K562 (cell line): ENCODE results near the gene GAP43. TPM values are rescaled to one million over a fixed set of nuclear protein-coding genes. Genes with fewer than 3 reads are reported as not detected.

Experiments
- ATAC-seq: fragments of 200-7000 bp; cut with Tn5 transposase; 3 replicates; pipeline ENCODE4 v1.9.1; 2020; ENCODE audit warnings: moderate library complexity
- BruUV-seq: library from RNA; stranded (reverse); fragments of 400-500 nt; replicated peaks from 2 replicates; lab custom pipeline; 2021; lab: Mats Ljungman, UMichigan
- CTCF ChIA-PET: fragments of 300-600 bp; formaldehyde crosslinking; extraction: SDS; loops from one replicate; lab custom pipeline; 2021; ENCODE audit warnings: low intra/inter-chr PET ratio; lab: Yijun Ruan, JAX
- POLR2A ChIA-PET: fragments of 300-600, 350-650 bp; sonication (Branson Sonifier 250); formaldehyde crosslinking; extraction: SDS; loops from one replicate; lab custom pipeline; 2021; ENCODE audit warnings: antibody characterized with exemption, inconsistent platforms; lab: Yijun Ruan, JAX
- DNase-seq, 4 experiments: peaks; one replicate each; pipeline versions ENCODE4 v3.0.0 to v3.0.0-alpha.2; 2011 to 2018; ENCODE audit warnings: low spot score in 3 of 4, mixed read lengths in 3 of 4; ENCODE audit errors: extremely low read depth in 1 of 4
- FAIRE-seq: peaks from 2 replicates; lab custom pipeline; 2011; peaks lifted over from hg19 to GRCh38; lab: Jason Lieb, UNC
- H2AFZ ChIP-seq: 2 replicates; pipeline ENCODE4 v1.6.0; 2011; ENCODE audit warnings: low read depth, low read length, control low read depth, inconsistent platforms
- H3K27ac ChIP-seq: fragments of 200-600 bp; 3 replicates; pipeline ENCODE4 v1.8.0; 2011; ENCODE audit warnings: low read depth, mild to moderate bottlenecking, control low read depth, inconsistent platforms, low read length, moderate library complexity, mixed read lengths; ENCODE audit errors: extremely low read depth
- H3K27me3 ChIP-seq, 2 experiments: fragments of 300-600 bp in 1 of 2; 2 replicates in 1 of 2; 3 replicates in 1 of 2; pipeline versions ENCODE4 v1.6.0 to v1.8.0; 2011; ENCODE audit warnings: inconsistent platforms in 2 of 2, low read length in 2 of 2, mild to moderate bottlenecking in 1 of 2, mixed read lengths in 1 of 2, moderate library complexity in 1 of 2; ENCODE audit not compliant: control insufficient read depth in 2 of 2, insufficient read depth in 2 of 2
- H3K36me3 ChIP-seq: fragments of 300-600 bp; 3 replicates; pipeline ENCODE4 v1.8.0; 2011; ENCODE audit warnings: mild to moderate bottlenecking, low read length, inconsistent platforms; ENCODE audit not compliant: control insufficient read depth, insufficient read depth
- H3K4me1 ChIP-seq, 2 experiments: fragments of 200-600 bp in 1 of 2; replicated peaks in 1 of 2; 2 replicates in 1 of 2; 3 replicates in 1 of 2; pipeline versions ENCODE4 v1.5.1 to v1.8.0; 2011; ENCODE audit warnings: inconsistent platforms in 2 of 2, low read length in 2 of 2, mild to moderate bottlenecking in 1 of 2, mixed read lengths in 1 of 2, moderate library complexity in 1 of 2; ENCODE audit not compliant: control insufficient read depth in 2 of 2, insufficient read depth in 2 of 2
- H3K4me2 ChIP-seq: 2 replicates; pipeline ENCODE4 v1.6.1; 2011; ENCODE audit warnings: low read length, control low read depth, inconsistent platforms, mixed read lengths; ENCODE audit not compliant: insufficient read depth
- H3K4me3 ChIP-seq: fragments of 200-600 bp; sonication (generic), shearing (Covaris generic); 2 replicates; pipeline ENCODE4 v1.5.1; 2016; ENCODE audit warnings: control low read depth, inconsistent platforms
- H3K79me2 ChIP-seq: fragments of 200-600 bp; 3 replicates; pipeline ENCODE4 v1.8.0; 2011; ENCODE audit warnings: low read length, inconsistent platforms; ENCODE audit not compliant: control insufficient read depth, insufficient read depth
- H3K9ac ChIP-seq, 2 experiments: 2 replicates each; pipeline versions ENCODE4 v1.6.0 to v1.6.1; 2011; ENCODE audit warnings: low read depth in 2 of 2, low read length in 2 of 2, control low read depth in 1 of 2, inconsistent platforms in 1 of 2, mild to moderate bottlenecking in 1 of 2, mixed read lengths in 1 of 2; ENCODE audit not compliant: insufficient read depth in 1 of 2
- H3K9me1 ChIP-seq: one replicate; pipeline ENCODE4 v1.6.0; 2011; ENCODE audit warnings: inconsistent platforms, mild to moderate bottlenecking, low read length, moderate library complexity; ENCODE audit not compliant: control insufficient read depth, insufficient read depth
- H3K9me3 ChIP-seq: replicated peaks from 2 replicates; pipeline ENCODE4 v1.5.1; 2011; ENCODE audit warnings: low read depth, low read length, inconsistent platforms; ENCODE audit not compliant: control insufficient read depth, insufficient read depth
- H4K20me1 ChIP-seq: replicated peaks from 2 replicates; pipeline ENCODE4 v1.6.1; 2011; ENCODE audit warnings: low read length, inconsistent platforms, mixed read lengths; ENCODE audit not compliant: control insufficient read depth, insufficient read depth
- ARHGAP35 ChIP-seq: fragments of 450-650 bp; IDR thresholded peaks from 2 replicates; pipeline ENCODE4 v1.6.1; 2018; ENCODE audit not compliant: partially characterized antibody
- DMBX1 ChIP-seq: fragments of 250-450 bp; sonication (Bioruptor Pico); IDR thresholded peaks from 2 replicates; pipeline ENCODE4 v1.8.0; 2022; ENCODE audit warnings: inconsistent platforms, mild to moderate bottlenecking, moderate library complexity, borderline replicate concordance
- ELF2 ChIP-seq: fragments of 250-450 bp; sonication (Bioruptor Pico); IDR thresholded peaks from 2 replicates; pipeline ENCODE4 v1.5.0; 2021; ENCODE audit warnings: mild to moderate bottlenecking
- ETS2 ChIP-seq: IDR thresholded peaks from 2 replicates; pipeline ENCODE4 v1.6.1; 2016; ENCODE audit warnings: borderline replicate concordance, missing genetic modification characterization, mild to moderate bottlenecking, moderate library complexity, missing compliant biosample characterization; ENCODE audit not compliant: poor library complexity, severe bottlenecking
- FOXM1 ChIP-seq, 2 experiments: fragments of 450-650 bp in 1 of 2; sonication (generic) in 1 of 2; formaldehyde crosslinking in 1 of 2; IDR thresholded peaks; 2 replicates each; pipeline versions ENCODE4 v1.6.1 to v1.9.0; 2017 to 2022; ENCODE audit warnings: low read depth in 2 of 2, mild to moderate bottlenecking in 2 of 2, missing genetic modification reagents in 1 of 2, moderate library complexity in 1 of 2
- JUND ChIP-seq, 2 experiments: IDR thresholded peaks; 2 replicates in 1 of 2; 3 replicates in 1 of 2; pipeline ENCODE4 v1.6.1; 2011; ENCODE audit warnings: borderline replicate concordance in 2 of 2, low read depth in 2 of 2, low read length in 2 of 2, improper control_type of control experiment in 1 of 2, missing biosample characterization in 1 of 2, missing genetic modification characterization in 1 of 2, missing genetic modification reagents in 1 of 2
- MAZ ChIP-seq, 2 experiments: fragments of 450-650 bp in 1 of 2; sonication (generic) in 1 of 2; formaldehyde crosslinking; IDR thresholded peaks in 1 of 2; conservative IDR thresholded peaks in 1 of 2; 2 replicates each; pipeline versions ENCODE4 v1.4.0 to v1.5.0; 2020; ENCODE audit warnings: mild to moderate bottlenecking in 1 of 2, missing genetic modification reagents in 1 of 2
- MTA2 ChIP-seq: fragments of 450-650 bp; IDR thresholded peaks from 2 replicates; pipeline ENCODE4 v1.6.1; 2016; ENCODE audit warnings: low read depth
- NEUROD1 ChIP-seq: fragments of 150-350 bp; IDR thresholded peaks from 2 replicates; pipeline ENCODE4 v1.6.1; 2014; ENCODE audit warnings: borderline replicate concordance, low read length, low read depth; ENCODE audit not compliant: partially characterized antibody
- POLR2H ChIP-seq: IDR thresholded peaks from 2 replicates; pipeline ENCODE4 v1.6.1; 2016; ENCODE audit warnings: missing genetic modification characterization, low read depth, mild to moderate bottlenecking, control low read depth, missing compliant biosample characterization, moderate library complexity
- TAF7 ChIP-seq: fragments of 450-650 bp; IDR thresholded peaks from 2 replicates; pipeline ENCODE4 v1.6.1; 2016; ENCODE audit warnings: missing genetic modification characterization, missing compliant biosample characterization
- TOE1 ChIP-seq, 2 experiments: fragments of 450-650 bp in 1 of 2; sonication (generic) in 1 of 2; formaldehyde crosslinking in 1 of 2; IDR thresholded peaks; 2 replicates each; pipeline versions ENCODE4 v1.7.1 to v1.8.0; 2016 to 2022; ENCODE audit warnings: borderline replicate concordance in 2 of 2, mild to moderate bottlenecking in 2 of 2, antibody characterized with exemption in 1 of 2, inconsistent platforms in 1 of 2, low read depth in 1 of 2, missing genetic modification reagents in 1 of 2, moderate library complexity in 1 of 2
- ZEB2 ChIP-seq: fragments of 450-650 bp; IDR thresholded peaks from 2 replicates; pipeline ENCODE4 v1.6.1; 2016
- ZNF239 ChIP-seq: fragments of 250-450 bp; sonication (Bioruptor Pico); IDR thresholded peaks from 2 replicates; pipeline ENCODE4 v1.4.0; 2020; ENCODE audit warnings: mild to moderate bottlenecking
- in situ Hi-C: fragments of 300-500 bp; cut with MboI; formaldehyde crosslinking; loops from 4 replicates; pipeline ENCODE4 v1.15.0; 2018; ENCODE audit warnings: inconsistent platforms, mixed read lengths
- intact Hi-C: fragments of 100-400 bp; cut with micrococcal nuclease; formaldehyde crosslinking; loops from 2 replicates; pipeline ENCODE4 v1.14.2; 2022
- polyA plus RNA-seq, 8 experiments: library from polyadenylated mRNA; depleted of rRNA in 4 of 8; stranded (reverse) in 5 of 8; unstranded in 3 of 8; fragments of >200 nt; fragmentation: Nextera tagmentation in 2 of 8; fragmentation: Illumina TruSeq in 1 of 8; extraction: Ambion mirVana in 2 of 8; extraction: Trizol in 1 of 8; gene quantifications; 2 replicates each; pipeline versions ENCODE4 v1.2.1 to v1.2.3, GENCODE V29; 2011 to 2014; ENCODE audit warnings: inconsistent platforms in 1 of 8, missing spikeins in 1 of 8
- total RNA-seq, 7 experiments: library from RNA; depleted of rRNA in 6 of 7; stranded (reverse); fragments of >200 nt in 6 of 7; fragmentation: Illumina TruSeq in 2 of 7; extraction: Trizol in 2 of 7; gene quantifications; 2 replicates each; pipeline versions ENCODE4 v1.2.1 to v1.2.3, GENCODE V29; 2011 to 2021; ENCODE audit warnings: low replicate concordance in 1 of 7

The GAP43 gene
- total and polyA plus RNA-seq, 9 of the 15 experiments (the other 6 are each of a cell fraction or from before 2014, with no cell fraction given), result 0.04 to 0.11 (median 0.09) TPM; not detected in 6

- TF ChIP-seq ETS2 (tag) (no peak), MAZ (CRISPR knock-in tag; conservative IDR thresholded peaks at IDR 0.05 in 1 of 2, IDR thresholded peaks at IDR 0.05 in 1 of 2) (no peak), DMBX1 (CRISPR knock-in tag) (no peak), TAF7 (no peak), ARHGAP35 (no peak), FOXM1 (IDR thresholded peaks at IDR 0.05; ENCODE audit: low read depth) (no peak), FOXM1 (CRISPR knock-in tag; IDR thresholded peaks at IDR 0.05; ENCODE audit: low read depth) (no peak), MTA2 (no peak), TOE1 (IDR thresholded peaks at IDR 0.05; ENCODE audit: borderline replicate concordance) (no peak), TOE1 (CRISPR knock-in tag; IDR thresholded peaks at IDR 0.05; ENCODE audit: borderline replicate concordance, low read depth) (no peak), ZEB2 (no peak), NEUROD1 (no peak), ZNF239 (CRISPR knock-in tag) (no peak), JUND (IDR thresholded peaks at IDR 0.05; ENCODE audit: borderline replicate concordance, low read depth, low read length) (no peak), JUND (tag; IDR thresholded peaks at IDR 0.05; ENCODE audit: borderline replicate concordance, low read depth, low read length) (no peak), ELF2 (no peak), POLR2H (tag) (no peak)
- intact Hi-C loops, result loop anchor here (10.0 kb wide), 2 partner anchors 70 to 870 kb away; partner anchors contain the start of gene GAP43
- no peaks in the 10 kb centered on the region for H3K27me3 ChIP-seq
- H4K20me1 ChIP-seq, result no peaks in the 10 kb centered on the region
- H3K4me2 ChIP-seq, result no peak overlapping the region
- no peak for FAIRE-seq
- BruUV-seq, result no TSS peak
- no peaks in the 10 kb centered on the region for H3K36me3 ChIP-seq
- H2AFZ ChIP-seq, result no peak overlapping the region
- no peaks in the 10 kb centered on the region for H3K9me1 ChIP-seq
- H3K4me3 ChIP-seq, result no peak overlapping the region
- H3K79me2 ChIP-seq, result no peaks in the 10 kb centered on the region
- no peaks in the 10 kb centered on the region for H3K4me1 ChIP-seq
- CTCF ChIA-PET, result interaction anchor here (0.6 kb wide), 1 partner anchor 306 kb away, joined by 3 read pairs; no protein-coding TSS in a partner anchor
- no peak overlapping the region for H3K27ac ChIP-seq
- in situ Hi-C loops, result loop anchor here (25.0 kb wide), 1 partner anchor 483 kb away; no protein-coding TSS in a partner anchor
- POLR2A ChIA-PET, result no interaction called here
- no peak overlapping the region for H3K9ac ChIP-seq
- no peak for DNase-seq
- no peaks in the 10 kb centered on the region for H3K9me3 ChIP-seq
- no peak for ATAC-seq
These were observed 71.8 kb downstream of the GAP43 start for GRCh38 chr3:115695090-115695489.
